Cardiac muscle cell (in vitro differentiated cells and primary cell): ENCODE results near the gene SYT7. TPM values are rescaled to one million over a fixed set of nuclear protein-coding genes. Genes with fewer than 3 reads are reported as not detected.

ENCODE experiments used
- DNase-seq, 2 donors: peaks; one replicate each; pipeline versions ENCODE4 v3.0.0 to v3.0.0-alpha.2; 2010 to 2017; ENCODE audit warnings: low read depth in 1 of 2, low spot score in 1 of 2
- H3K27ac ChIP-seq: fragments of 200-600 bp; sonication (generic); 2 replicates; pipeline ENCODE4 v1.5.1; 2016
- H3K27me3 ChIP-seq: fragments of 200-600 bp; sonication (generic); 2 replicates; pipeline ENCODE4 v1.6.0; 2016; ENCODE audit warnings: control low read depth
- H3K36me3 ChIP-seq: fragments of 200-600 bp; sonication (generic); 2 replicates; pipeline ENCODE4 v1.5.1; 2016; ENCODE audit warnings: control low read depth
- H3K4me1 ChIP-seq: fragments of 200-600 bp; sonication (generic); 2 replicates; pipeline ENCODE4 v1.8.1; 2017; ENCODE audit warnings: low read depth, mild to moderate bottlenecking, mixed run types
- H3K4me3 ChIP-seq: fragments of 200-600 bp; sonication (generic); 2 replicates; pipeline ENCODE4 v1.5.1; 2016; ENCODE audit warnings: mild to moderate bottlenecking
- H3K9me3 ChIP-seq: fragments of 200-600 bp; sonication (generic); 2 replicates; pipeline ENCODE4 v1.5.1; 2017; ENCODE audit warnings: low read depth, mild to moderate bottlenecking, control low read depth
- polyA plus RNA-seq: library from polyadenylated mRNA; unstranded; fragments of >200 nt; fragmentation: Nextera tagmentation; extraction: Ambion mirVana; gene quantifications from 2 replicates; pipeline ENCODE4 v1.2.1, GENCODE V29; 2016
- total RNA-seq: library from RNA; depleted of rRNA; stranded (reverse); fragments of >200 nt; gene quantifications from 2 replicates; pipeline ENCODE4 v1.2.3, GENCODE V29; 2016
- TF ChIP-seq, protein P1 (sequence below): IDR thresholded peaks from 2 replicates; pipeline ENCODE4 v1.5.1; 2012; ENCODE audit warnings: low read depth, mild to moderate bottlenecking, low read length

Gene SYT7
- total and polyA plus RNA-seq, 2 experiments from 2014 or later: 6.3 to 12.1 TPM

DNA sequence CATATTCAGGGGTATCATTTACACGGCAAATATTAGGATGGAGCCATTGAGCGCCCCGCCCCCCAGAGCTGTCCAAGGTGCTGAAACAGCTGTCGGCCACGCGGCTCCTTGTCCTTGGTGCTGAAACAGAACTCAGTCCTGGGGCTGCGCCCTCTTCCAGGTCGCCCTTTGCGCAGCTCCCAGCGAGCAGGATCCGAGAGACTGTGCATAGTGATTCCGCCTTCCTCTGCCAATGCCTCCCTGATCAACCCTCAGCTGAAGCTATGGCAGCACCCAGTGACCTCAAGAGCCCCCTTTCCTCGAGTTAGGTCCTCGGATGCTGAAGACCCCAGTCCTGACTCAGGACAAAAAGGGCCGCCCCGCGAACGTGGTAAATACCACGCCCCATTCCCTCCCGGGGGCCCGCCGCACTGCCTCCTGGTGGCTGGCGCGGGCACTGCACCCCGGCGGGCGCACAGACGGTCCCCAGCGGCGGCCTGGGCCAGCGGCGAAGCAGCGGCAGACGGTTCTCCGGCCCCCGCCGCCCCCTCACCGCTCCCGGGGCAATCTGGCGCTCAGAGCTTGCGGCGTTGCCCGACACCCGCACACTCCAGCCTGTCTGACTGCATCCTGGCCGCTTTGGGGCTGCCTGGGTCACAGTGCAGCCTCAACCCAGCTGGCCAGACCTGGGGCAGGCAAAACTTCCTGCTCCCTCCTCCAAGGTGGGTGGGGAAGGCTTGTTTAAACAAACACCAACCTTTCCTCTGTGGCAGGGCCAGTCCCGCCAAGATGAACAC, 13.4 kb downstream of the SYT7 start:
- H3K36me3 ChIP-seq: no peaks in the 10 kb centered on the region
- TF ChIP-seq, protein P1, sequence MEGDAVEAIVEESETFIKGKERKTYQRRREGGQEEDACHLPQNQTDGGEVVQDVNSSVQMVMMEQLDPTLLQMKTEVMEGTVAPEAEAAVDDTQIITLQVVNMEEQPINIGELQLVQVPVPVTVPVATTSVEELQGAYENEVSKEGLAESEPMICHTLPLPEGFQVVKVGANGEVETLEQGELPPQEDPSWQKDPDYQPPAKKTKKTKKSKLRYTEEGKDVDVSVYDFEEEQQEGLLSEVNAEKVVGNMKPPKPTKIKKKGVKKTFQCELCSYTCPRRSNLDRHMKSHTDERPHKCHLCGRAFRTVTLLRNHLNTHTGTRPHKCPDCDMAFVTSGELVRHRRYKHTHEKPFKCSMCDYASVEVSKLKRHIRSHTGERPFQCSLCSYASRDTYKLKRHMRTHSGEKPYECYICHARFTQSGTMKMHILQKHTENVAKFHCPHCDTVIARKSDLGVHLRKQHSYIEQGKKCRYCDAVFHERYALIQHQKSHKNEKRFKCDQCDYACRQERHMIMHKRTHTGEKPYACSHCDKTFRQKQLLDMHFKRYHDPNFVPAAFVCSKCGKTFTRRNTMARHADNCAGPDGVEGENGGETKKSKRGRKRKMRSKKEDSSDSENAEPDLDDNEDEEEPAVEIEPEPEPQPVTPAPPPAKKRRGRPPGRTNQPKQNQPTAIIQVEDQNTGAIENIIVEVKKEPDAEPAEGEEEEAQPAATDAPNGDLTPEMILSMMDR: peak; percentile 67
- peaks cover 15% of the 10 kb centered on the region for H3K4me1 ChIP-seq
- no peaks in the 10 kb centered on the region for H3K9me3 ChIP-seq
- no peak overlapping the region for H3K27ac ChIP-seq
- H3K4me3 ChIP-seq: no peak overlapping the region
- peak; percentile 89 to 94 for DNase-seq
- H3K27me3 ChIP-seq: peaks cover 8% of the 10 kb centered on the region

DNA sequence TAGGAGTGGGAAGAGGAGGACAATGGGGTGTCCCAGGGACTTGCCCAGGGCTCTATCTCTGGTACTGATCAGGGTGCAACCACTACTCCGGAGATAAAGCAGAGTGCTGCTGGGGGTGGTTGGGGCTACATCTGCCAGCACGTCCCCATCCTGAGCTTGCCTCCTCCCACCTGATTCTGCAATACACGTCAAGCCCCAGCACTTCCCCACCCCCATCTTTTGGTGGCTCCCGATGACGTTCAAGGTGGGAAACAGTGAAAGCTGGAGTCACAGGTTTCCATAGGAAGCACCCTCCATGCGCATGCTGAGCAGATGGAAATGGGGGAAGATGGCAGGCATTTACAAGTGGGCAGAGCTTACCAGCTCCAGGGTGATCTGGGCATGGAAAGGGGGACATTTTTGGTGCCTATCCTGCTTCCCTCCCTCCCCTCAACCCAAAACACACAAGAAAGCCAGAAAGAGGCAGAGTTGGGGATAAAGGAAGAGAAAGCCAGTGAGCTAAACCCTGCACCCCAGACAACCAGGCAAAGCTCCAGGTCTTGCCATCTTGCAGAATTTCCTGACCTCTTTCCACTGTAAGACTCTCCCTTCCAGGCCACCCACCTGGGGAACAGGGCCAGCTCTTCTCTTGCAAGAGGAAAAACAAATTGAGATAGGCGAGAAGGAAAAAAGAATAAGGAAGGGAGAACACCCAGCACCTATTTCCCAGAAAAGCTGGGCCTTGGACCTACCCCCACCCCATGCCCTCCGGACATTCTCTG, 15.8 kb downstream of the SYT7 start:
- TF ChIP-seq, protein P1: no peak
- Histone ChIP-seq H3K4me1 (no peaks in the 10 kb centered on the region), H3K4me3 (no peak overlapping the region), H3K36me3 (no peaks in the 10 kb centered on the region), H3K27me3 (peaks cover 8% of the 10 kb centered on the region), H3K9me3 (no peaks in the 10 kb centered on the region), H3K27ac (no peak overlapping the region)
- no peak for DNase-seq

DNA sequence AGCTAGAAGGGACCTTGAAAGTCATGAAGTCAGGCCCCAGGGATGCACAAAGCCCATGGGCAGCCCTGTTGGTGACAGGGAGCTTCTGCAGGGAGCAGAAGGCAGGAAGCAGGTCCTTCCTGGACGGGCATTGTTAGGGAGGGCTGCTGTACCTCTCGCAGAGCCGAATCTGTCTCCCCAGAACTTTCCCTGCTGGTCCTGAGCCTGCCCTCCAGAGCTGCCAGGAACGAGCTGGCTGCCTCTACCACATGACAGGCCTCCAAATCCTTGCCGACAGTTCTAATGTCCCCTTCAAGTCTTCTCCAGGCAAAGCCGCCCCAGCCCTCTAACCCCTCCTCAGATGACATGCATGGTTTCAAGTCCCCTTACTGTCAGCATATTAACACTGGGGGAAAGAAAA, 20.1 kb downstream of the SYT7 start:
- Histone ChIP-seq H3K36me3 (no peaks in the 10 kb centered on the region), H3K27me3 (peaks cover 12% of the 10 kb centered on the region), H3K4me1 (no peaks in the 10 kb centered on the region), H3K27ac (no peak overlapping the region), H3K4me3 (no peak overlapping the region), H3K9me3 (no peaks in the 10 kb centered on the region)
- TF ChIP-seq, protein P1: no peak
- DNase-seq: no peak

DNA sequence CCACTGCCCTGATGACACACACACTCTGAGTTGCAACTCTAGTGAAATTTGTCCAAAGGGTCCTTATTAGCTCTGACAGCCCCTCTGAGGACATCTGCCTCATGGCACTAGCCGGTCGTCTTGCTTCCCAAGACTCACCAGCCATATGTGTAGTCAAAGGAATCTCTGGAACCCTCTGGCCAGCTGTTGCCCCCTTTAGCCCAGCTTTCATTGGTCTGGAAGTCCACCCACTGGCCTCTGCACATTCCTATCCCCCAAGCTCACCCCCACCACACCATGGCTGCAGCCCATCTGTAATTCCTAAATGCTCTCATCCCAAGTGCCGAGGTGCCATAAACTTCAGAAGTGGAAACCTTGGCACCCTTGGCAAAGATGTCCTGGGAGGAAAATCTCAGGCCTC, 24.3 kb downstream of the SYT7 start:
- no peaks in the 10 kb centered on the region for H3K36me3 ChIP-seq
- no peak overlapping the region for H3K4me3 ChIP-seq
- peaks cover 24% of the 10 kb centered on the region for H3K27me3 ChIP-seq
- DNase-seq: no peak
- peaks cover 25% of the 10 kb centered on the region for H3K4me1 ChIP-seq
- H3K27ac ChIP-seq: no peak overlapping the region
- no peaks in the 10 kb centered on the region for H3K9me3 ChIP-seq
- TF ChIP-seq, protein P1: no peak

DNA sequence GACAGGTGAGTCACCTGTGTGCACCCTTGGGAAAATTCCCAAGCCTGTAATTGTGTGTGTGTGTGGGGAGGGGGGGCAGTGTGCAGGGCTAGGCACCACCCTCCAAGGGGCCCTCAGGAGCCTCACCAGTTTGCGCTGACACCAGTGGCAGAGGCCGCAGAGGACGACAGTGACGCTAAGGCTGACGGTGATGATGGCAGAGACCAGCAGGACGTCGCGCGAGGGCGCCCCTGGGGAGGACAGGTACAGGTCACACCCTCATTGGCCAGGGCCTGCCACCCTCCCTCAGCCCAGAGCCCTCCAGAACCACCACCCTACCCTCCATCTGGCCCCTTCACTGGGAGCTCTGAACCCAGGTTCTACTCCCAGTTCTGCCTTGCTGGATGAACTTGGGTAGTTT, 24.9 kb downstream of the SYT7 start:
- no peak for DNase-seq
- Histone ChIP-seq H3K4me1 (peaks cover 25% of the 10 kb centered on the region), H3K36me3 (no peaks in the 10 kb centered on the region), H3K9me3 (no peaks in the 10 kb centered on the region), H3K27me3 (peaks cover 24% of the 10 kb centered on the region), H3K4me3 (no peak overlapping the region), H3K27ac (no peak overlapping the region)
- TF ChIP-seq, protein P1: no peak
